Measurements from ENCODE around the gene GBP2. TPM values are rescaled to one million over a fixed set of nuclear protein-coding genes. Genes with fewer than 3 reads are reported as not detected.

The GBP2 gene
- polyA plus RNA-seq, 1 of the 3 experiments (the other 2 are of a cell fraction): 8.7 TPM

- no peak for TF ChIP-seq TEAD4 (IDR thresholded peaks at IDR 0.05; ENCODE audit: borderline replicate concordance, insufficient read depth)
- TF ChIP-seq PBX3 (IDR thresholded peaks at IDR 0.05): no peak
Observed at GRCh38 chr1:89166705-89167104, 40.8 kb upstream of the GBP2 start (continued).

GRCh38 chr1:89165811-89166210 lies 39.9 kb upstream of the GBP2 start:
- WGBS (ENCODE audit: low lambda C conversion rate): 63% methylated on average over 5 of the region's 5 CpGs
- Histone ChIP-seq H3K27ac (ENCODE audit: low read depth in 2 of 2, low read length in 1 of 2) (no peak overlapping the region), H3K4me2 (no peak overlapping the region), H3K4me1 (ENCODE audit: control insufficient read depth in 1 of 2, insufficient read depth in 2 of 2, low read depth in 1 of 2, low read length in 1 of 2) (no peaks in the 10 kb centered on the region; a peak in 1 of 4 replicates), H3K36me3 (replicated peaks in 1 of 2; ENCODE audit: control insufficient read depth in 1 of 2, insufficient read depth in 2 of 2, low read length in 1 of 2) (no peaks in the 10 kb centered on the region), H4K20me1 (ENCODE audit: insufficient read depth) (no peaks in the 10 kb centered on the region), H3F3A (replicated peaks; ENCODE audit: insufficient read depth) (no peaks in the 10 kb centered on the region), H3K27me3 (ENCODE audit: insufficient read depth) (no peaks in the 10 kb centered on the region), H3K9me3 (no peaks in the 10 kb centered on the region), H3K4me3 (ENCODE audit: low read depth in 2 of 2, low read length in 1 of 2) (no peak overlapping the region), H3K79me2 (ENCODE audit: insufficient read depth) (no peaks in the 10 kb centered on the region), H2AFZ (ENCODE audit: low read depth) (no peak overlapping the region), H3K9ac (no peak overlapping the region), H3K9me2 (no peaks in the 10 kb centered on the region)
- POLR2A ChIA-PET: no interaction called here
- CTCF ChIA-PET: no interaction called here
- TF ChIP-seq PBX3 (IDR thresholded peaks at IDR 0.05): no peak
- TF ChIP-seq JUND (IDR thresholded peaks at IDR 0.05): no peak
- TF ChIP-seq MAX (IDR thresholded peaks at IDR 0.05; ENCODE audit: low read depth): no peak
- no peak for TF ChIP-seq EP300 (IDR thresholded peaks at IDR 0.05; ENCODE audit: borderline replicate concordance in 1 of 2, low read depth in 1 of 2, low read length in 1 of 2)
- no peak for TF ChIP-seq GATA2 (CRISPR knock-in tag; IDR thresholded peaks at IDR 0.05)
- TF ChIP-seq IRF3 (IDR thresholded peaks at IDR 0.05; ENCODE audit: low read depth, low read length): no peak
- no peak for TF ChIP-seq REST (IDR thresholded peaks at IDR 0.05; ENCODE audit: low read depth, low read length)
- no peak for TF ChIP-seq FOXM1 (IDR thresholded peaks at IDR 0.05; ENCODE audit: low read depth)
- no peak for TF ChIP-seq MXI1 (IDR thresholded peaks at IDR 0.05; ENCODE audit: low read depth, low read length)
- TF ChIP-seq FOXJ3 (CRISPR knock-in tag; IDR thresholded peaks at IDR 0.05): no peak
- DNase-seq: no peak

Data from SK-N-SH (cell line).